CD4-positive, alpha-beta T cell treated with Interleukin-12 subunit alpha and Interleukin-12 subunit beta, for 1 hour (primary cell): ENCODE results near the gene ALDOC.
"Not testable (repeated sequence)": the region's sequence is repeated elsewhere in the genome, so short reads cannot be mapped to it uniquely, and the experiment has no call there.

Source experiments
- DNase-seq: peaks from one replicate; pipeline ENCODE4 v3.0.0-alpha.2; 2020

Gene ALDOC

GRCh38 chr17:28580959-28581358 lies 4.3 kb upstream of the ALDOC start:
- no peak for DNase-seq

- no peak for DNase-seq
These were observed 2.8 kb upstream of the ALDOC start for GRCh38 chr17:28579526-28579925.

DNA sequence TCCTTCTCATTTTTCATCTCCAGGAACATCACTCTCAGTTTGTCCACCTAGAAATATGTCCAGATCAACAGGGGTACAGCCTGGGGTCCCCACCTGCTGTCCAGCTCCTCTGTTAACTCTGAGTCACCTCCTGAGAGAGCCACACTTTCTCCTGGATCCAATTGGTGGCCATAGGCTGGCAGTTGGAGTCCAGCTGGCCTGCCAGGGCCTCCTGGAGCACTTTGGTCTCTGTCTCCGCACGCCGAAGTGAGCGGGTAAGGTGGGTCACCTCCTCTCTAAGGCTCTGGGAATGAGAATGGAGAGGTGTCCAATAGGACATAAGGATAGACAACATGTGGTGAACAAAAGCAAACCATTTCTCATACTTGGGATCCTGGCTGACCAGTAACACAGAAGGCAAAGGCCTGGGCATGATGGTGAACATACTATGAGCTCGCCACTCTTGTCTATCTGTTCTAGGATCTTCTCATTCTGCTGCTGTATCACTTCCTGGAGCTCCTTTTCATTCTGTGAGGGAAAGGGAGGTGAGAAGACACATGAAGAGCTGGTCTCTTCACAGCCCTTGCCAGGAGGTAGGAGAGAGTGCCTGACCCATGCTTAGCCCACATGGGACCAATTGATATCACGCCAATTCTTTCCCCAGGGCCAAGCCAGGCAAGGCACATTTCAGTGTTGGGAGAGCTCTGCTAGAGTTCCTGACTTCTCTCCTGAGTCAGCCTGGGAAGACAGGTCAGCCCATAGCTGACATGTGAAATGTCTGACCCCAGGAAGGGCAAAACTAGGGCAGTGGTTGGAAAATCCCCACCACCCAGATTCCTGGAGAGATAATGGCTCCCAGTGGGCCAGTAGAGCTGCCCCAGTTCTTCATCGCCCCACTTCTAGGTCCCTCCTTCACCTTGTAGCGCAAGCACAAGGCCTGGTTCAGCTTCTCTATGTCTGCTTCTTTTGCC lies 1.8 kb upstream of the ALDOC start:
- no peak for DNase-seq

GRCh38 chr17:28577466-28577824 lies 750 bp upstream of the ALDOC start:
- no peak for DNase-seq

DNA sequence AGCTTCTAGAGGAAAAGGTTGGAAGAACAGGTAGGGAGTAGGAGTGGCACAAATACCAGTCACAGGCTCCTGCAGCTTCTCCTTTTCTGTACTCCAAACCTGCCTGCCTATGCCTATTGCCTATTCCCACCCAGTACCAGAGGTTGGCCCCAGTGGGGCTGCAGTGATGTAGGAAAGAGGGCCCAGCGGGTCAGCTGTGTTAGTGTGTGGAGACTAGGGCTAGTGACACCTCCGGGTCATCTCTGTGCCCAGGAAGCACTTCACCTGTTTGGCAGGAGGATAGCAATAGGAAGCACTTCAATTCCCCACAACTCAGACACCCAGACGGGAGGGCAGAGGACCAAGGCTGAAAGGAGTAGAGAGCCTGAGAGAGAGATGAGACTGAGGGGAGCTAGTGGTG lies 679 bp downstream of the ALDOC start:
- not testable (repeated sequence) for DNase-seq

GRCh38 chr17:28575126-28575795 lies 1.4 kb downstream of the ALDOC start:
- no peak for DNase-seq

DNA sequence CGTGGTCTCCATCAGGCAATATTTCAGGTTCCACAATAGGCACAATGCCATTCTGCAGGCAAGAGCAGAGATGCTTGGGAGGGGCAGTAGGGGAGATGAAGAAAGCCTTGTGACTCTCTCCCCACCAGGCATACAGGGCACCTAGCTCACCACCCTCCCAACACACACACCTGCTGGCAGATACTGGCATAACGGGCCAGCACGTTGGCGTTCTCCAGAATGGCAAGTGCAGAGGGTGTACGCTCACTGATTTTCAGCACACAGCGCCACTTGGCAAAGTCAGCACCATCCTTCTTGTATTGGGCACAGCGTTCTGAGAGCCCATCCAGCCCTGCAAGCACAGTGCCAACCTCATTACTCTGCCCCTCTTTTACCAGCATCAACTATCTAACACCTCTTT lies 2.2 kb downstream of the ALDOC start:
- no peak for DNase-seq

GRCh38 chr17:28573966-28574480 lies 2.7 kb downstream of the ALDOC start:
- DNase-seq, result no peak

- no peak for DNase-seq
These were observed 3.2 kb downstream of the ALDOC start for GRCh38 chr17:28573521-28573920.

- DNase-seq, result no peak
These were observed 3.7 kb downstream of the ALDOC start for GRCh38 chr17:28573040-28573380.

GRCh38 chr17:28572259-28573039 lies 4.2 kb downstream of the ALDOC start:
- no peak for DNase-seq

DNA sequence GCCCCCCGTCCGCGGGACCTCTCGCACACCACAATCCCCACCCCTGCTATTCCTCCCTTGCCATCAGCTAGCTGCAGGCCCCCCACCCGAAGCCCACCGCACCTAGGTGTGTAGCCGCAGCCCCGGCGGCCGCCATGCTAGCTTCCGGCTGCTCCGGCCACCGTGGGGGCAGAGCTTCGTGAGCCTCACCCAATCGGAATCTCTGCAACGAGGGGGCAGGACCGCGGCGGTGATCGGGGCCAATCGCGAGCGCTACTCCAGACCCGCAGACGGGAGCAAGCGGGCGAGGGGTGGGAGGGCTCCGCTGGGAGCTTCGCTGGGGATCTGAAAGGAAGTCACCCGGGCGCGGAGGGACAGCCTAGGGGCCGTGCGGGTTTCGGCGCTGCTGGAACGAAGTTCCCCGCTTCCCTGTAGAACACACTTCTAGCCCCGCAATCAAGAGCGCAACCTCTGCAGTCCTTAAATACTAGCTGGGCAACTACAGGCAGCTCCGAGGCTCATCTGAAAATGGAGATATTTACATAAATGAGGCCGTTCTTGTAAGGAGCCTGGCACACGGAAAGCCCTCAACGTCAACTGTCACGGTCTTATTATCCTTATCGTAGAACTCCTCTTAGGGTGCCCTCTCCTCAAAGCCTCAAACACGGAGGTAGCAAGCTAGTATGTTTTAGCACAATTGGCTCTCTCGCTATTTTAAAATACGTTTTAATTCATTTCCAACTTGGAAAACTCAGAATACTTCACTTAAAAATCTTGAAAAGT lies 5.2 kb downstream of the ALDOC start, which contains the start of gene PIGS:
Gene PIGS (minus strand): TSS at position 164 of the 762 bp plus-strand sequence. CDS start 28 bp downstream, at position 136.
- peak; percentile 91 for DNase-seq

- peak; percentile 52 for DNase-seq
These were observed 5.9 kb downstream of the ALDOC start for GRCh38 chr17:28570716-28571360.

DNA sequence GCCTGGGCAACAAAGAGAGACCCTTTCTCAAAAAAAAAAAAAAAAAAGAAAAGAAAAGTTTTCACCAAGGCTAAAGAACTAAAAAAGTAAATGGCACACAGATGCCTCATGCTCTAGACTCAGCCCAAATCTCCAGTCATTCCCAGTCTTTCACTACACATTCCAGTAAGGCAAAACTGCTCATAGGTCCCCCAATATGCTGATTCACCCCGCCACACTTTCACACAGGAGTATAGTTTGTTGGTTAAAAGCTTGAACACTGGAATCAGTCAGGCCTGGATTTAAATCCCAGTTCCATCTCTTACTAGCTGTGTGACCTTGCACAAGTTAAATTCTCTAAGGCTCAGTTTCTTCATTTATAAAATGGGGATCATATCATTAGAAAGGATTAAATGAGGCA lies 7.2 kb downstream of the ALDOC start:
- DNase-seq, result no peak

DNA sequence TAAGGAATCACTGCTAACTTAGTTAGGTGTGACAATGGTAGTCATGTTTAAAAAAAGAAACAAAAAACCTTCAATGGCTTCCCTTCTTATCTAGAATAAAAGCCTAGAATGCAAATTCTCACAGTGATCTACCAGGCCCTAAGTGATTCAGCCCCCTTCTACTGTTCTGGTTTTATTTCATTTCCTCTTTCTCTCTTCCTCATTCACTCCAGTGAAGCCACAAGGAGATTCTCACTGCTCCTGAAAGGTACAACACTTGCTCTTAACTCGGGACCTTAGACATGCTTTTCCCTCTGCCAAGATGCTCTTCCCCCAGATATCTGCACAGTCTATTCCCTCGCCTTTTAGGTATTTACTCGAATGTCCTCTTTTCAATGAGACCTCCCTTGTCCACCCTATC lies 9.1 kb downstream of the ALDOC start:
- no peak for DNase-seq

DNA sequence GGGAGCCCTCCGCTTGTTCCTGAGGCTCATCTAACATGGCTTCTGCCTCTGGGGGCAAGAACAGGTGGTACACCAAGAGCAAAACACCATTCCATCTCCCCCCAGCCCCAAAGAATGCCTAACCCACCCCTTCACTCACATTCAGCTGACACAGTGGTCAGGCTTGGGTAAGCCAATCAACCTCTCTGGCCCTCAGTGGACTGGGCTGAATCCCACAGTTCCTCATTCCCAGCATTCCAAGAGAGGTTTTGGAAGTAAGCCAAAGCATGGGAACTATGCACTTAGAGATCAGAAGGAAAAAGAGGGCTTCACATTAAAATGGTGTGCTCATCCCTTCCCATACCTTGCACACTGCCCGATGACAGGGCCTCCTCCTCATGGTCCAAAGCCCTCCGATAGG lies 13.2 kb downstream of the ALDOC start:
- DNase-seq, result no peak

DNA sequence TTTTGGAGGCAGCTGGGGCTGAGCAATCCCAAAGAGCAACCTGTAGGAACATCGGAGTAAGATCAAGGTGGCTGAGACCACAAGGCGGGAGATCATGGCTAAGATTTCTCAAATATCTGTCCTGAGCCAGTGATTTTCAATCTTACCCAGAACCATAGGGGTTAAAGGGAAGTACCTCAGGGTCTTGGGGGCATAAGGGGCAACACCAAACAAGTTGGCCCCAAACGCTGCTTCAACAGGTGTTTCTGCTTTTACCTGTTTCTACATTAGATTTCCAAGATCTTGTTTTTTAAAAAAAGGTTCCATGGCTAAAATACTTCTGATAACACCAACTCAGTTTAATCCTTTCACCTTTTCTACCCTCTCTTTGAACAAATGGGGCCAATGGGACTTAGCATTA lies 21.7 kb downstream of the ALDOC start:
- DNase-seq, result no peak

GRCh38 chr17:28554565-28554964 lies 22.1 kb downstream of the ALDOC start:
- no peak for DNase-seq

DNA sequence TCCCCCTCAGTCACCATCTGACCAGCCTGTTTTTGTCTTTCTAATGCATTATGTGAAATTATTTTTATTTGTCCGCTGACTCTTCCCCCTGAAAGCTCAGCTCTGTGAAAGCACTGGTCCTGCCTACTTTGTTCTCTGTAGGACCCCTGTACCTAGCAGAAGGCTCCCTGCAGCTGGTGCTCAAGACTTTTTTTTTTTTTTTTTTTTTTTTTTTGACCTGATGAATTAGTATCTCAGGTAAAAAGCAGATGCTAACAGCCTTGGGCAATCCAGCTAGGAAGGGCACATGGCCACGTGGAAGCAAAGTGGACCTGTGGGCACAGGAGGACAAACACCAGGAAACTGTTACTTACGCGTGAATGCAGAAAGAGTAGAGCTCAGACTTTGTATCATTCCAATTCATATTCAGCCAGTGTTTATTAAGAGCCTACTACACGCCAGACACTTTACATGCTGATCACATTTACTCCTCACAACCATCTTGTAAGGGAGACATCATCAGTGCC lies 23.6 kb downstream of the ALDOC start:
- DNase-seq, result no peak

GRCh38 chr17:28552176-28552999 lies 24.3 kb downstream of the ALDOC start, which contains the start of gene UNC119:
Gene UNC119, minus strand, starts transcription at chr17:28552624. Its CDS starts 67 bp downstream, at chr17:28552557.
- peak; percentile 81 for DNase-seq
